H9 (cell line): ENCODE data around the gene GNPAT. TPM values are rescaled to one million over a fixed set of nuclear protein-coding genes. Genes with fewer than 3 reads are reported as not detected.

Source experiments
- DNase-seq: peaks from one replicate; pipeline ENCODE4 v3.0.0-alpha.2; 2017
- H2AFZ ChIP-seq: one replicate; pipeline ENCODE4 v1.6.1; 2013; ENCODE audit warnings: mild to moderate bottlenecking, low read length, control low read depth, moderate library complexity
- H2AK5ac ChIP-seq: 2 replicates; pipeline ENCODE4 v1.6.1; 2013; ENCODE audit warnings: low read length, control low read depth, mixed read lengths; ENCODE audit not compliant: insufficient read length
- H2BK120ac ChIP-seq: one replicate; pipeline ENCODE4 v1.6.1; 2013; ENCODE audit warnings: low read depth, mild to moderate bottlenecking, low read length, control low read depth, inconsistent platforms; ENCODE audit not compliant: poor library complexity, severe bottlenecking
- H2BK12ac ChIP-seq: 2 replicates; pipeline ENCODE4 v1.6.1; 2013; ENCODE audit warnings: low read length, control low read depth, mixed read lengths, low read depth; ENCODE audit not compliant: insufficient read length
- H2BK15ac ChIP-seq: 2 replicates; pipeline ENCODE4 v1.6.1; 2013; ENCODE audit warnings: low read depth, low read length, control low read depth
- H2BK20ac ChIP-seq: one replicate; pipeline ENCODE4 v1.6.1; 2013; ENCODE audit warnings: low read depth, mild to moderate bottlenecking, low read length, control low read depth, inconsistent platforms; ENCODE audit not compliant: poor library complexity, severe bottlenecking
- H2BK5ac ChIP-seq: 2 replicates; pipeline ENCODE4 v1.6.1; 2013; ENCODE audit warnings: low read length, control low read depth, mixed read lengths; ENCODE audit not compliant: insufficient read length
- H3K14ac ChIP-seq: 2 replicates; pipeline ENCODE4 v1.6.1; 2013; ENCODE audit warnings: low read length, control low read depth; ENCODE audit not compliant: insufficient read depth
- H3K18ac ChIP-seq: 2 replicates; pipeline ENCODE4 v1.6.1; 2013; ENCODE audit warnings: low read depth, mild to moderate bottlenecking, mixed read lengths, low read length, control low read depth; ENCODE audit not compliant: insufficient read length
- H3K23ac ChIP-seq: 2 replicates; pipeline ENCODE4 v1.6.1; 2013; ENCODE audit warnings: low read length, control low read depth, mixed read lengths, low read depth; ENCODE audit not compliant: insufficient read length
- H3K23me2 ChIP-seq: 2 replicates; pipeline ENCODE4 v1.6.1; 2013; ENCODE audit warnings: low read depth, mild to moderate bottlenecking, mixed read lengths, low read length, control low read depth; ENCODE audit not compliant: insufficient read length, poor library complexity, severe bottlenecking
- H3K27ac ChIP-seq: 2 replicates; pipeline ENCODE4 v1.5.1; 2013; ENCODE audit warnings: low read length, control low read depth, mixed read lengths, low read depth; ENCODE audit not compliant: insufficient read length
- H3K27me3 ChIP-seq: 2 replicates; pipeline ENCODE4 v1.6.1; 2013; ENCODE audit warnings: low read length, control low read depth, inconsistent platforms; ENCODE audit not compliant: insufficient read depth
- H3K4ac ChIP-seq: 2 replicates; pipeline ENCODE4 v1.6.1; 2013; ENCODE audit warnings: low read depth, mild to moderate bottlenecking, control low read depth, inconsistent platforms, low read length, moderate library complexity
- H3K4me1 ChIP-seq: 2 replicates; pipeline ENCODE4 v1.6.1; 2013; ENCODE audit warnings: low read length, control low read depth, inconsistent platforms; ENCODE audit not compliant: insufficient read depth
- H3K4me2 ChIP-seq: 2 replicates; pipeline ENCODE4 v1.6.1; 2013; ENCODE audit warnings: low read length, control low read depth, mixed read lengths; ENCODE audit not compliant: insufficient read length, insufficient read depth
- H3K56ac ChIP-seq: 2 replicates; pipeline ENCODE4 v1.6.1; 2013; ENCODE audit warnings: low read depth, mild to moderate bottlenecking, mixed read lengths, low read length, control low read depth; ENCODE audit not compliant: insufficient read length
- H3K79me1 ChIP-seq: 2 replicates; pipeline ENCODE4 v1.6.1; 2013; ENCODE audit warnings: low read depth, mild to moderate bottlenecking, moderate library complexity, low read length, control low read depth, inconsistent platforms; ENCODE audit not compliant: insufficient read depth, poor library complexity, severe bottlenecking
- H3K79me2 ChIP-seq: 2 replicates; pipeline ENCODE4 v1.6.1; 2013; ENCODE audit warnings: low read length, control low read depth, inconsistent platforms; ENCODE audit not compliant: insufficient read depth
- H3K9ac ChIP-seq: 2 replicates; pipeline ENCODE4 v1.6.1; 2013; ENCODE audit warnings: low read length, control low read depth, mixed read lengths; ENCODE audit not compliant: insufficient read length; ENCODE audit errors: extremely low read depth
- H3K9me3 ChIP-seq: one replicate; pipeline ENCODE4 v1.6.1; 2013; ENCODE audit warnings: low read depth, low read length, inconsistent platforms; ENCODE audit not compliant: control insufficient read depth
- H3T11ph ChIP-seq: one replicate; pipeline ENCODE4 v1.6.1; 2013; ENCODE audit warnings: mild to moderate bottlenecking, low read length, control low read depth, inconsistent platforms
- H4K20me1 ChIP-seq: one replicate; pipeline ENCODE4 v1.6.1; 2013; ENCODE audit not compliant: control insufficient read depth, insufficient read length, insufficient read depth
- H4K5ac ChIP-seq: 2 replicates; pipeline ENCODE4 v1.6.1; 2013; ENCODE audit warnings: low read depth, mild to moderate bottlenecking, mixed read lengths, low read length, control low read depth; ENCODE audit not compliant: insufficient read length
- H4K8ac ChIP-seq: replicated peaks from 2 replicates; pipeline ENCODE4 v1.6.1; 2013; ENCODE audit warnings: low read length, control low read depth, mixed read lengths, low read depth; ENCODE audit not compliant: insufficient read length
- H4K91ac ChIP-seq: 2 replicates; pipeline ENCODE4 v1.6.1; 2013; ENCODE audit warnings: low read depth, mild to moderate bottlenecking, moderate library complexity, mixed read lengths, low read length, control low read depth; ENCODE audit not compliant: insufficient read length
- H3K27ac Mint-ChIP-seq, 3 experiments: 2 replicates in 2 of 3; 3 replicates in 1 of 3; pipeline ENCODE4 v1.8.0; 2020 to 2021; ENCODE audit warnings: mixed read lengths in 3 of 3, mild to moderate bottlenecking in 1 of 3, moderate library complexity in 1 of 3
- H3K27me3 Mint-ChIP-seq: 2 replicates; pipeline ENCODE4 v1.8.0; 2021; ENCODE audit warnings: low read depth, mild to moderate bottlenecking, moderate library complexity, mixed read lengths
- H3K36me3 Mint-ChIP-seq, 3 experiments: 2 replicates in 2 of 3; 3 replicates in 1 of 3; pipeline ENCODE4 v1.8.0; 2020 to 2021; ENCODE audit warnings: low read depth in 3 of 3, mixed read lengths in 3 of 3; ENCODE audit not compliant: insufficient read depth in 1 of 3
- H3K4me1 Mint-ChIP-seq, 2 experiments: 2 replicates each; pipeline ENCODE4 v1.8.0; 2020; ENCODE audit warnings: mixed read lengths in 2 of 2
- H3K4me3 Mint-ChIP-seq, 2 experiments: 2 replicates in 1 of 2; 3 replicates in 1 of 2; pipeline ENCODE4 v1.8.0; 2020 to 2021; ENCODE audit warnings: mild to moderate bottlenecking in 2 of 2, mixed read lengths in 2 of 2, moderate library complexity in 1 of 2
- H3K9me3 Mint-ChIP-seq, 2 experiments: 2 replicates in 1 of 2; 3 replicates in 1 of 2; pipeline ENCODE4 v1.8.0; 2020; ENCODE audit warnings: mild to moderate bottlenecking in 2 of 2, mixed read lengths in 2 of 2, moderate library complexity in 1 of 2
- CTCF ChIP-seq: fragments of 200-600 bp; sonication (generic); conservative IDR thresholded peaks from 3 replicates; pipeline ENCODE4 v1.8.0; 2021; ENCODE audit warnings: antibody characterized with exemption, mild to moderate bottlenecking
- WGBS: extraction: QIAGEN DNeasy Blood & Tissue Kit; methylation state at CpG from one replicate; pipeline ENCODE4 v1.1.7; 2013; ENCODE audit warnings: missing lambda C conversion rate, low lambda C conversion rate, mixed read lengths; ENCODE audit not compliant: insufficient read length; ENCODE audit errors: extremely low coverage; 5-methylcytosine and 5-hydroxymethylcytosine counted together
- total RNA-seq: library from RNA; stranded (reverse); gene quantifications from 2 replicates; pipeline ENCODE4 v1.2.1, GENCODE V29; 2021

Gene GNPAT
- total RNA-seq, 1 experiment from 2014 or later = 38.1 TPM

- H3K14ac ChIP-seq = no peak overlapping the region
- H4K91ac ChIP-seq = no peak overlapping the region
- no peak overlapping the region for H2BK120ac ChIP-seq
- H2AK5ac ChIP-seq = no peak overlapping the region
- H3K4me2 ChIP-seq = no peak overlapping the region
- Mint-ChIP-seq H3K27ac (no peak overlapping the region), H3K4me1 (no peaks in the 10 kb centered on the region), H3K4me3 (no peak overlapping the region), H3K27me3 (no peaks in the 10 kb centered on the region), H3K9me3 (no peaks in the 10 kb centered on the region), H3K36me3 (peaks cover 0 to 19% (median 14%) of the 10 kb centered on the region in 3 experiments; a peak in 4 of 7 replicates)
- no peak overlapping the region for H3K4ac ChIP-seq
- H3K18ac ChIP-seq = no peak overlapping the region
- no peaks in the 10 kb centered on the region for H3K27me3 ChIP-seq
- no peak for DNase-seq
- H4K20me1 ChIP-seq = no peaks in the 10 kb centered on the region
- H2BK12ac ChIP-seq = no peak overlapping the region
- no peaks in the 10 kb centered on the region for H3K4me1 ChIP-seq
- no peaks in the 10 kb centered on the region for H3K79me1 ChIP-seq
- no peak overlapping the region for H3T11ph ChIP-seq
- H2AFZ ChIP-seq = no peak overlapping the region
- no peak for TF ChIP-seq CTCF
- H3K27ac ChIP-seq = no peak overlapping the region
- H3K9me3 ChIP-seq = no peaks in the 10 kb centered on the region
- H2BK5ac ChIP-seq = no peak overlapping the region
- no peaks in the 10 kb centered on the region for H3K79me2 ChIP-seq
- no peak overlapping the region for H4K5ac ChIP-seq
- no peaks in the 10 kb centered on the region for H3K23me2 ChIP-seq
- H2BK20ac ChIP-seq = no peak overlapping the region
- no peak overlapping the region for H4K8ac ChIP-seq
- no CpG with 5 or more reads among the region's 8 CpGs for WGBS
- no peak overlapping the region for H3K56ac ChIP-seq
- H3K9ac ChIP-seq = no peak overlapping the region
- no peak overlapping the region for H2BK15ac ChIP-seq
- H3K23ac ChIP-seq = no peak overlapping the region
Observed at GRCh38 chr1:231233735-231234417, 7.1 kb upstream of the GNPAT start.
